GM19351 (cell line): ENCODE measurements around the gene UBTD2.
"Not testable (repeated sequence)": the region's sequence is repeated elsewhere in the genome, so short reads cannot be mapped to it uniquely, and the experiment has no call there.

Source experiments
- ATAC-seq: cut with Tn5 transposase; IDR thresholded peaks from one replicate; pipeline ENCODE4 v1.9.1; 2021; ENCODE audit warnings: mild to moderate bottlenecking, moderate library complexity; ENCODE audit not compliant: unreplicated experiment

UBTD2 gene

DNA sequence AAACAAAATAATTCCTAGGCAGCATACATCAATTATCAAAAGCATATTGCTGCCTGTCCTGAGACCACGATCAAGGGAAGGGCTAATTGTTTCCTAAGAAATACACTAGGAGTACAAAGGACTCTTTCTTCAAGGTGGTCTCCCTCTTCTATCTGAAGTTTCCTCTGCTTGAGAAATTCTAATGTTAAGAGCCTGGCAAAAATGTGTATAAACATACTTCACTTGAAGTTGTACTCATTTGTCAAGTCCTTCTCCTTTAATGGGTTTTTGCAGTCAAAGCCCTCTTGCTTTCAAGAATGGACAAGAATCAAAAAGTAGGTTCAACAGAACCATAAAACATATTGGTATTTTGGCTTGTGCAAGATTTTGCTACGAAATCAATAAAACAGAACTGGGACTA, 31.1 kb downstream of the UBTD2 start:
- no peak for ATAC-seq

DNA sequence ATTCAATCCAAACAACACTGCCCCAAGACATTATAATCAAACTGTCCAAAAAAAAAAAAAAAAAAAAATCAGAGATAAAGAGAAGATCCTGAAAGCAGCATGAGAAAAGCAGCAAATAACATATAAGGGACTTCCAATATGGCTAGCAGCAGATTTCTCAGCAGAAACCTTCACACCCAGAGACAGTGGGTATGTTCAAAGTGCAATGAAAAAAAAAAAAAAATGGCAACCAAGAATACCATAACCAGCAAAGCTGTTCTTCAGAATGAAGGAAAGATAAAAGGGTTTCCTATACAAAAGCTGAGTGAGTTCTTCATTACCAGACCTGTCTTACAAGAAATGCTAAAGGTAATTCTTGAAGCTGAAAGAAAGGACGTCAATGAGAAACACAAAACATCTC, 32.1 kb downstream of the UBTD2 start:
- ATAC-seq, result no peak

DNA sequence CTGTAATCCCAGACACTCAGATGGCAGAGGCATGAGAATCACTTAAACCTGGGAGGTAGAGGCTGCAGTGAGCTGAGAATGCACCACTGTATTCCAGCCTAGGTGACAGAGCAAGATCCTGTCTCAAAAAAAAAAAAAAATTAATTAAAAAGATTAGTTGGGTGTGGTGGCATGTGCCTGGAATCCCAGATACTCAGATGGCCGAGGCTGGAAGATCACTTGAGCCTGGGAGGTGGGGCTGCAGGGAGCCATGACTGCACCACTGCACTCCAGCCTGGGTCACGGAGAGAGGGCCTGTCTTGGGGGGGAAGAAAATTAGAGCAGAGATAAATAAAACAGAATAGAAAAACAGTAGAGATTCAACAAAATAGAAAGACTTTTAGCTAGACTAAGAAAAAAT, 34.9 kb downstream of the UBTD2 start:
- ATAC-seq, result no peak

DNA sequence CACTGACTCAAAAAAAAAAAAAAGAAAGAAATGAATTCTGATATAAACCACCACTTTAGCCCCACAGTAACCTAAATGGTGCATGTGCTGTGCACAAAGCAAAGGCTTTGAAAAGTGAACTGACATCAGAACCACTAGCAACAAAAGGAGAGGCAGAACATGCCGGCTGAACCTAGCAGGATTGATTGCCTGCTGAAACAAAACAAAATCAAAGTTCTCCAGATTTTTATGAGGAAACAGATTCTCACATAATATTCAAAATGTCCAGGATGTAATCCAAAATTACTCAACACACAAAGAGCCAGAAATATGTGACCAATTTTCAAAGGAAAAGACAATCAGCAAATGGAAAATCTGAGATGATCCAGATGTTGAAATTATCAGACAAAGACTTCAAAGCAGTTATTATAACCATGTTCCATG, 37.9 kb downstream of the UBTD2 start:
- ATAC-seq, result no peak

DNA sequence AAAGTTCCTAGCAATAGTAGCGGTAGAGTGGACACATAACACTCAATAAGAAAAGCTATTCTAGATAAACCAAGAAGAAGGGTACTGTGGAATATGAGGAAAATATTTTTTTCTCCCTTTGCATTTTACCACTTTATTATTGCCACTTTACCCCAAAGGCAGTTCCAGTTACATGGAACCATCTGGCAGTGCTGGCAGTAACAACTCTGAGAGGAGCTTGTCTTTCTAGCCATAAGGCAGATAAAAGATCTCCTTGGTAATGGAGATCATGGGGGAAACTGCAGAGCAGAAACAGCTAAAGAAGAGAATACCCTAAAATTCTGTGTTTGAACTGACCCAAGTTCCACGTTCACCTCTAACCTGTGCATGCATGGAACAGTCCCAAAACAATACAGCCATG, 38.5 kb downstream of the UBTD2 start:
- no peak for ATAC-seq

DNA sequence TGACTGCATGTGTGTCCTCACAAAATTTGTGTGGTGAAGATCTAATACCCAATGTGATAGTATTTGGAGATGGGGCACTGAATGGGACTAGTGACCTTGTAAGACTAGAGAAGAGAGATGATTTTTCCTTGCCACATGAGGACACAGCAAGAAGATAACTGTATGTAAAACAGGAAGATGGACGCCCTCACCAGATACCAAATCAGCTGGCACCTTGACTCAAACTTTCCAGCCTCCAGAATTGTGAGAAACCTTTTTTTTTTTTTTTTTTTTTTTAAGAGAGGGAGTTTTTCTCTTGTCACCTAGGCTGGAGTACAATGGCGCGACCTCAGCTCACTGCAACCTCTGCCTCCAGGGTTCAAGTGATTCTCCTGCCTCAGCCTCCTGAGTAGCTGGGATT, 40.3 kb downstream of the UBTD2 start:
- no peak for ATAC-seq

DNA sequence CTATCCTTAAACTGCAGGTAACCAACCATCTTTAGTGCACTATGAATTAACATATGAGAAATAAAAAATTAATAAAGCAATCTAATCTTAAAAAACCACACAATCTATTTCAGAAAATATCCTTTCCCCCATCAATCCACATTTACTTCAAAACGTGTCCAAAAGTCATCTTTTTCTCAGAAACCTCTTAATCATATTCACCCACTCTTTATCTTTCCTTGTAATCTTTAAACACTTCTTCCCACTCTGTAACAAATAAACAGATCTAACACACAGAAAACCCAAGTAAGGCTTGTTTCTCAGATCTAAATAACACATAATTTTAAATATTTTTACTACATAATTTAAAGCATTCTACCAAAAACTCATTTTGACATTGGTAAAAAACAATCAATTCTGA, 45.2 kb downstream of the UBTD2 start:
- ATAC-seq, result no peak

DNA sequence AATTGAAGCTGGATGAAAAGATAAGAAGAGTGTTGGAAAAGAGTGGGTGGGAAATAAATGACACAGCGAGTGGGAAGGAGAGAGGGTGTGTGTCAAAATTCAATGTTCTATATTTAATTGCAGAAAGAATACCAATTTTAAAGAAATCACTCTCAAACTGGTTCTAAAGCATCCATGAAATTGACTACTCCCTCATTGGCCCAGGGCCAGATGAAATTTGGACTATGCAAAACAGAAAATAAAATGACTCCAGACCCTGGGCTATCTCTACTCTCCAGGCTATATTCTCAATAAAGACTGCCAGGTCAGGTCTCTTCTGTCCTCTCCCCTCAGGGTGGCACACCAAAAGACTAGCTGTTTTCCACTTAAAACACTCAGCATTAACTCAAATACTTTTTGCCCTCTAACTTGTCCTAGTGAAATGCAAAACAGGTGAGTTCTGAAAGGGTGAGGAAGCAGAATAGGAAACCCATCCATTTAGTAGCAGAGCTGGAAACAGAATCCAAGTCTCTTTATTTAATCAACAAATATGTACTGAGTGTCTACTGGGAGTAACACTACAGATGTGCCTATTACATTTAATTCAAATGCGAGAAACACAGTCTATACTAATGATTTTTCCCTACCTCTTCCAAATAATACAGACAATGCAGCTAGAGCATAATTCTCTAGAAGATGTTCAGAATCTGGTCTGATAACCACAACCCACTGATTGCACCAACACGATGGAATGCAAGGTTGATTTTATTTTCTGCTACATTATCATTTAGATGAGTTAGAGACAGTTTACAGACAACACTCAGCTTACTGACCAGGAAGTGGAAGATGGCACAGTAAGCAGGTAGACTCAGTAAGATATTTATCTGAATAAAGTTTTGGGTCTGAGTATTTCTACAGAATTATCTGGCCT, 47.5 kb downstream of the UBTD2 start:
- ATAC-seq, result no peak

DNA sequence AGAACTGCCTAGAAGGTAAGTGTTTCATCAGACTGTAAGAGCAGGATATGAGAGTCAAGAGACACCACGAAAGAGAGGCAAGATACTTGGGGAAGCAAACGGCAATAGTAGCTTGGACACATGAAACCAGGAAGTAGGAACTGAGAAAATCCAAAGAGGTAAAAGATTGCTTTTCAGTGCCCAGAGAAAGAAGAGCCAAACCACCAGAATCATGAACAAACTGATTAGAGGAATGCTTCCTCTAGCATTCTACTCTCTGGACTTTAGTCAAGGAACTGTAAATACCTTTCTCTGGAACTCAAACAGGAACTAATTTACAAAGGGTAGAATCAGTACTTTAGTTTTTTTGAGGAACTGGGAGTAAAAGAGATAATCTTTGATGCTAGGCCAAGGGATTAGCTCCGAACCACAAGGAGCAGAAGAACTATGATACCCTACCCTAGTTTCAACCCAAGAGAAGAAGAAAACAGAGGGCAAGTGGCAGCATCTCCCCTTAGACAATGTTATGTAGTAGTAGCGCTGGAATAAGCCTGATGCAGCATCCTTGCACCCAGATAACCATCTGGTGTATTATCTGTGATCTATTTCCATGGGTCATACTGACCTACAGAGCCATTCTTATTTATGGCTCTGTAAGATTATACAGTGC, 48.3 kb downstream of the UBTD2 start:
- ATAC-seq, result peak; percentile 70

DNA sequence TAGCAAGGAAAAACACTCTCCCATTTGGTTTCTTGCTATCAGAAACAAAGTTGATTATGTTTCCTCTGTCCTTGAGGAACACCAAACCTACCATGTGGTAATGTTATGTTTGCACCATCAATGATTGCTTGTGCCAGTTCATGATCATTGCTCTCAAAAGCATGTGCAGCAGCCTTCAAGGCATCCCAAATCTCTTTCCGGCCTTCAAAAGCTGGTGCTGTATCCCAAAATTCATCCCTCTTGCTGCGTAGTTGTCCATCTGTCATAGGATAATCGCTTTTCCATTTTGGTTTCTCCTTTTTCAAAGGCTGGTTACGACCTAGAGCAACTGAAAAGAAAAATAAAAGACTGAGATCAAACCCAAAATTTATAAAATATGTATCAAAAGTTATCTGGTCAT, 49.5 kb downstream of the UBTD2 start:
- no peak for ATAC-seq

DNA sequence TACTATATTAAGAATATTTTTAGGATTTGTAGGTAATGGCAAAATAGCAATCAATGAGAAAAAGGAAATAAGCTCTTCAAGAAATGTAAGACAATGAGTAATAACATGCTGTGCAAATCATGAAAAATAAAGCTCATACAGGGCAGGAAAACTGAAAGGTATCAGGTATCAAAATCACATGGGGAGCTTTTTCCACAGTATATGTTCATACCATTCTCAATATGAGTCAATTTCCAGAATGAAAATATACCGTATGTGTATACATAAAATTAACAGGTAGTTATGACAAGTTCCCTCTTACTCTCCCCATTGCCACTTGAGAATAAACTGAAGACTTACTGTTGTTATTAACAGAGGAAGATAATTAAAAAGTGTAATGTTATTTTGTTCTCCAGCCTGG, 53.7 kb downstream of the UBTD2 start:
- ATAC-seq, result peak; percentile 74

DNA sequence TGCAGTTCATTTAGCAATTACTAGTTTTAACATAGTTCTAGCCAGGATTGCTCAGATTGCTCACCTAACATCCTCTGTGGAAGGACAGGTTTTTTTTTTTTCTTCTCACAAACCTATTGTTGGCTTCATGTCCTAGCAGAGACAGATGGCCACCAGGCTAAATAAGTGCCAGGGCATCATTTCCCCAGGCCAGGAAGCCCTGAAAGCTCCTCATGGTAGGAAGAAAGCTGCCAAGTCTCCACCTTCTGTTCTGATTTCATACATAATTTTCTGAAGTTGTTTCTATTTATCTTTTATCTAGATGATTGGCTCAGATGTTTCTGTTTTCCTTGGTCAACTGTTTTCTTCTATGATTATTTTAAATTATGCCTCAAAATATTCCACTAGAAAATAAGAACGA, 58.6 kb downstream of the UBTD2 start:
- ATAC-seq, result no peak

DNA sequence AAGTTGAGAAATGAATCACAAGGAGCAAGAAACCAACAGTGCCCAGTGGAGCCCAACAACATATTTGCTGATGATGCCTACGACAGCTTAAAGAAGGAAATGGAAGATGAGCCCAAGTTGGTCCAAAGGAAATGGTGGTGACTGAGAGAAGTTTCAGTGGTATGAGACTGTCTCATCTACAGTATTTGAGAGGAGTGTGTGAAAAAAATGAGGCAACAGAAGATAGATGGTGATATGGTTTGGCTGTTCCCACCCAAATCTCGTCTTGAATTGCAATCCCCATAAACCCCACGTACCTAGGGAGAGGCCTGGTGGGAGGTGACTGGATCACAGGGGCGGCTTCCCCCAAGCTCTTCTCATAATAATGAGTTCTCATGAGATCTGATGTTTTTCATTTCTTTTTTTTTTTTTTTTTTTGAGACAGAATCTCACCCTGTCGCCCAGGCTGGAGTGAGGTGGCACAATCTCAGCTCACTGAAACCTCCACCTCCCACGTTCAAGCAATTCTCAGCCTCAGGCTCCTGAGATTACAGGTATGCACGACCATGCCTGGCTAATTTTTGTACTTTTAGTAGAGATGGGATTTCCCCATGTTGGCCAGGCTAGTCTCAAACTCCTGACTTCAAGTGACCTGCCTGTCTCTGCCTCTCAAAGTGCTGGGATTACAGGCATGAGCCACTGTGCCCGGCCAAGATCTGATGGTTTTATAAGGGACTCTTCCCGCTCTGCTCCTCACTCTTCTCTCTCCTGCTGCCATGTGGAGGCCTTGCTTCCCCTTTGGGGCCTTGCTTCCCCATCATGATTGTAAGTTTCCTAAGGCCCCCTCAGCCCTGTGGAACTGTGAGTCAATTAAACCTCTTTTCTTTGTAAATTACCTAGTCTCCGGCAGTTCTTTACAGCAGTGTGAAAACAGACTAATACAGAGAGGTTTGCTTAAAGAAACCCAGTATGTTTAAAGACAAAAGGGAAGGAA, 59.4 kb downstream of the UBTD2 start:
- peak; percentile 77 for ATAC-seq

DNA sequence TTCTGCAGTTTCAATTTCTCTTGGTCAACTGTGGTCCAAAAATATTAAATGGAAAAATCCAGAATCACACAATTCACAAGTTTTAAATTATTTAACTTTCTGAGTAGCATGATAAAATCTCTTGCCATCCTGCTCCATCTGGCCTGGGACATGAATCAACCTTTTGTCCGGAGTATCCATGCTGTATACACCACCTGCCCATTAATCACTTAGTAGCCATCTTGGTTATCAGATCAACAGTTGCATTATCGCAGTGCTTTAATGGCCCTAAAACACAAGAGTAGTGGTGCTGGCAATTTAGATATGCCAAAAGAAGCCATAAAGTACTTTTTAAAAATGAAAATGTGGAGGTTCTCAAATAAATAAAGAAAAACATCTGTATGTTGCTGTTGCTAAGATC, 64.3 kb downstream of the UBTD2 start:
- ATAC-seq, result no peak

DNA sequence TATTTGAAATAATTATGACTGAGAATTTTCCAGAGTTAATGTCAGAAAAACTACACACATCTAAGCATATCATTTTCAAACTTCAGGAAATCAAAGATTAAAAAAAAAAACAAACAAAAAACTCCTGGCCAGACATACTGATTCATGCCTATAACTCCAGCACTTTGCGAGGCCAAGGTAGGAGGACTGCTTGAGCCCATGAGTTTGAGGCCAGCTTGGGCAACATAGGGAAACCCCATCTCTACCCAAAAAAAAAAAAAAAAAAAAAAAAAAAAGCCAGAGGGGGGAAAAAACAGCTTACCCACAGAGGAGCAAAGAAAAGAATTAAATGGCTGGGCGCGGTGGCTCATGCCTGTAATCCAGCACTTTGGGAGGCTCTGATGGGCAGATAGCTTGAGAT, 67.2 kb downstream of the UBTD2 start:
- ATAC-seq, result no peak

DNA sequence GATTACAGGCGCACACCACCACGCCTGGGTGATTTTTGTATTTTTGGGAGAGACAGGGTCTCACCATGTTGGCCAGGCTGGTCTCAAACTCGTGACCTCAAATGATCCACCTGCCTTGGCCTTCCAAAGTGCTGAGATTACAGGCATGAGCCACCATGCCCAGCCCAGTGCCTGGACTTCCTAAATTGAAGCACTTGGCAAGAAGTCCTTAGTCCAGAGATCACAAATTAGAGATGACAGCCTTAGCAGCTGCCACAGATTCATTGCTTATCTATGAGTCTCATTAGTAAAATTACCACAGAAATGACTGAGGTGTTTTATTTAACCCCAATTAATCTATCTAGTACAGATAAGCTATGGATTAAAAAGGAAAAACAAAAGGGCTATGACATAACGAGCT, 70.4 kb downstream of the UBTD2 start:
- ATAC-seq, result no peak

DNA sequence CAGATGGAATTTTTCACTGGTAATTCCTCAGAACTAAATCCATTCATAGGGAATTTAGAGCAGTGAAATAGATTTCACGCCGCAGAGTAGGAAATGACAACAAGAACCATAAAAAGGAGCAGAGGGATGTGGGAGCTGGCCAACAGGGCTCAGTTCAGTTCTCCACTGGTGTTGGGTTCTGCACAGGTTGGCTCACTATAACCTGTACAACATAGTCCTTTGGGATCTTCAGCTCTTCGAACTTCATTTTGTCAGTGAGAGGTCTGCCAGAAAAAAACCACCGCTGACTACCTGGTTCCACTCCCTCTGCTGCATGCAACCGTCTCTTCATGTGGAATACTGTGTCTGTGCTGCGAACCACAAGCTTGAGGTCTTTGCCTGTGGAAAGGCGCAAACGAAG, 71.9 kb downstream of the UBTD2 start:
- no peak for ATAC-seq

DNA sequence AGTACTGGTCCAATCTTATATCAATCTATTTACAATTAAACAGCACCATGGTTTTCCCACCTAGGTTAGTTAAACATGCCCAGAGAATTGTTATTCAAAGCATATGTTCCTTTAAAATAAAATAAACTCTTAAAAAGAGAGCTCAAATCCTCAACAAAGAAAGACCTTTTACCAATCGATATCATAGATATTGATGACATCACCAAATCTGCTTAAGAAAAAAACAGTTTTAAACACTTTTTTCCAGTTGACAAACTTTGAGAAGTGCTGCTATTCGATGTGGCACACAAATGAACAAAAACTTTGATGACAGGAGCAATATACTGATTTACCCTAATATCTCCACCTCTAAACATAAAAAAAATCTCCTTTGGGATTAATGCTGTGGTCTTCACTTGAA, 73.8 kb downstream of the UBTD2 start:
- ATAC-seq, result no peak

DNA sequence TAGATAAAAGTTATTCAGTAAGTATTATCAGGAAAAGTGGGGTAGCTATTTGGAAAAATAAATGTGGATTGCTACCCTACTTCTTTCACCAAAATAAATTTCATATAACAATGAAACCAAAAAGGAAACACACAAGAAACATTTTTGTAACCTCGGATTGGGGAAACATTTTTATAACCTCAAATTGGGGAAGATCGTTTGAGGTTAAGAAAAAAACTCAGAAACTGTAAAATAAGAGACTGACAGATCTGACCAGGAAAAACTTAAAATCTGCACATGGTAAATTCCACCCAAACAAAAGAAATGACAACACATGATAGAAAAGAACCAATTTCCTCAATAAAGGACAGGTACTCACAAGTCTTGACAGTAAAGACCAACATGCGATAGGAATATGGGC, 76.1 kb downstream of the UBTD2 start:
- ATAC-seq, result no peak

DNA sequence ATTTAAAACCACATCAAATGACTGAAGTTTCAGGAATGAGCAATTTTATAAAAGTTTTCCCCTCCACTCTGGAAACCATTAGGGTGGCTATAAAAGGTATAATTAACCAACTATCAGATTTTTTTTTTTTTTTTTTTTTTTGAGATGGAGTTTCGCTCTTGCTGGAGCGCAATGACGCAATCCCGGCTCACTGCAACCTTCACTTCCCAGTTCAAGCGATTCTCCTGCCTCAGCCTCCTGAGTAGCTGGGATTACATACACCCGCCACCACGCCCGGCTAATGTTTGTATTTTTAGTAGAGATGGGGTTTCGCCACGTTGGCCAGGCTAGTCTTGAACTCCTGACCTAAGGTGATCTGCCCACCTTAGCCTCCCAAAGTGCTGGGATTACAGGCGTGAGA, 77.6 kb downstream of the UBTD2 start:
- not testable (repeated sequence) for ATAC-seq

DNA sequence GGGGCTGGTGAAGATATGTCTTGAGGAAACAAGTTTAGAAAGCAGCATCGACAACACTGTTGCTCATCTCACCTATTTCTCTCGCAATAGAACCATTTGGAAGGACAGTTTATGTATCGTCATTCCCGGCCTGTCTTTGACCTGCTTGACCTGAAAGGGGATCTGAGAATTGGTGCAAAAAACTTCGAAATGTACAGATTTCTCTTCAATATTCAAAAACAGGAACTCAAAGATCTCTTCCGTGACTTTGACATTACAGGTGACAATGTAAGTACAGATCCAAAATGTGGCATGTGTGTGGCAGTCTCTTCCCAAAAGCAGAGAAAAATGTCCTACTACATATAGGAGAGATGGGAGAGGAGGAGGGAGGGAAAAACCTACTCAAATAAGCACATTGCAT, 83.1 kb downstream of the UBTD2 start:
- ATAC-seq, result no peak
